Prostate gland (tissue), 2 donors: ENCODE measurements around the gene MEX3C. TPM values are rescaled to one million over a fixed set of nuclear protein-coding genes. Genes with fewer than 3 reads are reported as not detected.

Source experiments
- DNase-seq: peaks from one replicate; pipeline ENCODE4 v3.0.0-alpha.2; 2019; ENCODE audit warnings: low spot score
- H3K27ac ChIP-seq, 2 donors: fragments of 200-600 bp; sonication (generic); 2 replicates each; pipeline ENCODE4 v1.5.1; 2017 to 2019
- H3K27me3 ChIP-seq: fragments of 200-600 bp; sonication (generic); replicated peaks from 2 replicates; pipeline ENCODE4 v1.5.1; 2019; ENCODE audit not compliant: insufficient read depth
- H3K36me3 ChIP-seq, 2 donors: fragments of 200-600 bp; sonication (generic); 1 replicate in 1 of 2; 2 replicates in 1 of 2; pipeline versions ENCODE4 v1.5.1 to v1.8.1; 2017 to 2019
- H3K4me1 ChIP-seq: fragments of 200-600 bp; sonication (generic); replicated peaks from 2 replicates; pipeline ENCODE4 v1.5.1; 2019
- H3K4me3 ChIP-seq, 2 donors: fragments of 200-600 bp; sonication (generic); 2 replicates each; pipeline ENCODE4 v1.5.1; 2017 to 2019
- H3K9me3 ChIP-seq: fragments of 200-600 bp; sonication (generic); 2 replicates; pipeline ENCODE4 v1.5.1; 2017
- POLR2A ChIP-seq: fragments of 450-650 bp; IDR thresholded peaks from one replicate; pipeline ENCODE4 v1.6.1; 2016; ENCODE audit warnings: antibody characterized with exemption, mild to moderate bottlenecking
- POLR2AphosphoS5 ChIP-seq: sonication (generic); formaldehyde crosslinking; IDR thresholded peaks from one replicate; pipeline ENCODE4 v1.6.1; 2017; ENCODE audit warnings: antibody characterized with exemption
- WGBS: methylation state at CpG from one replicate; pipeline ENCODE4 v1.1.5; 2018; 5-methylcytosine and 5-hydroxymethylcytosine counted together
- intact Hi-C: fragments of 100-400 bp; cut with DNase I; formaldehyde crosslinking; loops from one replicate; pipeline ENCODE4 v1.14.2; 2022
- total RNA-seq, 2 donors: library from RNA; depleted of rRNA; stranded (reverse); fragments of >200 nt; gene quantifications; one replicate each; pipeline ENCODE4 v1.1.0, GENCODE V29; 2016
- TF ChIP-seq, protein P1 (sequence below), 4 experiments: fragments of 200-600 bp in 2 of 4; fragments of 450-650 bp in 2 of 4; sonication (generic) in 2 of 4; IDR thresholded peaks; 1 replicate in 3 of 4; 2 replicates in 1 of 4; pipeline ENCODE4 v1.5.1; 2016 to 2019; ENCODE audit warnings: antibody characterized with exemption in 4 of 4, mild to moderate bottlenecking in 2 of 4, moderate library complexity in 2 of 4

The MEX3C gene
- total RNA-seq, 2 donors from 2014 or later, result 29.2 to 54.0 TPM

- no peak for DNase-seq
- no peak overlapping the region for H3K27ac ChIP-seq
- no peaks in the 10 kb centered on the region for H3K36me3 ChIP-seq
- TF ChIP-seq, protein P1, sequence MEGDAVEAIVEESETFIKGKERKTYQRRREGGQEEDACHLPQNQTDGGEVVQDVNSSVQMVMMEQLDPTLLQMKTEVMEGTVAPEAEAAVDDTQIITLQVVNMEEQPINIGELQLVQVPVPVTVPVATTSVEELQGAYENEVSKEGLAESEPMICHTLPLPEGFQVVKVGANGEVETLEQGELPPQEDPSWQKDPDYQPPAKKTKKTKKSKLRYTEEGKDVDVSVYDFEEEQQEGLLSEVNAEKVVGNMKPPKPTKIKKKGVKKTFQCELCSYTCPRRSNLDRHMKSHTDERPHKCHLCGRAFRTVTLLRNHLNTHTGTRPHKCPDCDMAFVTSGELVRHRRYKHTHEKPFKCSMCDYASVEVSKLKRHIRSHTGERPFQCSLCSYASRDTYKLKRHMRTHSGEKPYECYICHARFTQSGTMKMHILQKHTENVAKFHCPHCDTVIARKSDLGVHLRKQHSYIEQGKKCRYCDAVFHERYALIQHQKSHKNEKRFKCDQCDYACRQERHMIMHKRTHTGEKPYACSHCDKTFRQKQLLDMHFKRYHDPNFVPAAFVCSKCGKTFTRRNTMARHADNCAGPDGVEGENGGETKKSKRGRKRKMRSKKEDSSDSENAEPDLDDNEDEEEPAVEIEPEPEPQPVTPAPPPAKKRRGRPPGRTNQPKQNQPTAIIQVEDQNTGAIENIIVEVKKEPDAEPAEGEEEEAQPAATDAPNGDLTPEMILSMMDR (IDR thresholded peaks at IDR 0.05), result no peak
- TF ChIP-seq POLR2A (no peak), POLR2AphosphoS5 (no peak)
- no peak overlapping the region for H3K4me3 ChIP-seq
- no peaks in the 10 kb centered on the region for H3K9me3 ChIP-seq
- intact Hi-C loops, result no loop called here
- no peaks in the 10 kb centered on the region for H3K4me1 ChIP-seq
- WGBS, result 87% methylated on average over 11 of the region's 11 CpGs
- H3K27me3 ChIP-seq, result no peaks in the 10 kb centered on the region
Measured at GRCh38 chr18:51234117-51235008, 36.9 kb upstream of the MEX3C start.

DNA sequence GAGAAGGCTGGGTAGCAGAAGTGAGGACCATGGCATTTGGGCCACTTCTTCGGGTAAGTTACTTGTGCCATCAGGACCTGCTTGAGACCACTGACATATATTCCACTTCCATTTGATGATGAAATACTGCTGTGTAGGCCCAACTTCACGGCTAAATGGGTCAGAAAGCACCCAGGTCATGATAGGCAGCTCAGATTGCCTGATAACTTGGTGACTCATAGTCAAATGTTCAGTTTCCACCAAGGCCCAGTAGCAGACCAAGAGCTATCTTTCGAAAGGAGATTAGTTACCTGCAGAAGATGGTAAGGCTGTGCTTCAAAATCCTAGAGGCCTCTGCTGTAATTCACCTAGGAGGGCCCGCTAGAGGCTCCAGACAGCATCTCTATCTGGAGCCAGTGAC is 31.8 kb upstream of the MEX3C start:
- intact Hi-C loops, result no loop called here

DNA sequence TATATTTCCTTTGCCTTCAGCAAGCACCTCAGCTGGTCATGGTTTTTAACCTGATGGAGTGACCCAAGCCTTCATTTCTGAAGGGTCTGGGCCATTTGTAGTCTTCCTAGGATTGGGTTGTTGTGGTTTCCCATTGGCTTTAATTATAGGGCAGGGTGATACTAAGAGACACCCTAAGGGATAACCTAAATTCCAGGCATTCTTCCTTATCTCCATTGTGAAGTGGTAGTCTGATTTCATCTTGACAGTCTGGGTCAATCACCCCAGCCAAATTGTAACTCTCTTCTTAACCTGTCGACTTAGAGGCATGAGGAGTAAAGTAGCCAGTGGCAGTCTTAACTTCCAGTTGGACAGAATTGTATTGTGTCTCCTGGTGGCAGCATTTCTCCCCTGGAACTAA is 30.2 kb upstream of the MEX3C start:
- Histone ChIP-seq H3K27ac (no peak overlapping the region), H3K27me3 (no peaks in the 10 kb centered on the region), H3K9me3 (no peaks in the 10 kb centered on the region), H3K4me1 (no peaks in the 10 kb centered on the region), H3K36me3 (no peaks in the 10 kb centered on the region), H3K4me3 (no peak overlapping the region)
- WGBS, result 59% methylated on average over 1 of the region's 1 CpG
- intact Hi-C loops, result no loop called here
- DNase-seq, result no peak
- no peak for TF ChIP-seq POLR2AphosphoS5
- TF ChIP-seq, protein P1 (IDR thresholded peaks at IDR 0.05), result no peak
- no peak for TF ChIP-seq POLR2A

More for the DNA sequence above, 31.8 kb upstream of the MEX3C start:
- DNase-seq, result no peak
- Histone ChIP-seq H3K4me1 (no peaks in the 10 kb centered on the region), H3K27me3 (no peaks in the 10 kb centered on the region), H3K27ac (no peak overlapping the region), H3K9me3 (no peaks in the 10 kb centered on the region), H3K36me3 (no peaks in the 10 kb centered on the region), H3K4me3 (no peak overlapping the region)
- 81% methylated on average over 4 of the region's 4 CpGs for WGBS
- TF ChIP-seq POLR2AphosphoS5 (no peak), POLR2A (no peak)
- TF ChIP-seq, protein P1 (IDR thresholded peaks at IDR 0.05), result no peak

GRCh38 chr18:51226587-51227350 is 29.3 kb upstream of the MEX3C start:
- intact Hi-C loops, result no loop called here
- no peak for DNase-seq
- 89% methylated on average over 4 of the region's 4 CpGs for WGBS
- Histone ChIP-seq H3K36me3 (no peaks in the 10 kb centered on the region), H3K27me3 (no peaks in the 10 kb centered on the region), H3K4me3 (no peak overlapping the region), H3K27ac (no peak overlapping the region), H3K4me1 (no peaks in the 10 kb centered on the region), H3K9me3 (no peaks in the 10 kb centered on the region)
- TF ChIP-seq POLR2A (no peak), POLR2AphosphoS5 (no peak)
- TF ChIP-seq, protein P1 (IDR thresholded peaks at IDR 0.05), result no peak
